Suprapubic skin (tissue), 4 donors: ENCODE results near the gene STK24.
A peak's percentile ranks its signal among the peaks of the same experiment; 100 is the strongest.

Experiments used
- CTCF ChIP-seq, 2 donors: fragments of 200-600 bp in 1 of 2; fragments of 450-650 bp in 1 of 2; sonication (generic) in 1 of 2; IDR thresholded peaks; one replicate each; pipeline ENCODE4 v1.5.1; 2016 to 2019; ENCODE audit warnings: antibody characterized with exemption in 2 of 2, mild to moderate bottlenecking in 1 of 2, moderate library complexity in 1 of 2
- EP300 ChIP-seq: sonication (generic); formaldehyde crosslinking; IDR thresholded peaks from one replicate; pipeline ENCODE4 v1.6.1; 2017; ENCODE audit warnings: antibody characterized with exemption
- POLR2A ChIP-seq, 2 donors: fragments of 450-650 bp; IDR thresholded peaks; one replicate each; pipeline ENCODE4 v1.6.1; 2017; ENCODE audit warnings: antibody characterized with exemption in 2 of 2, mild to moderate bottlenecking in 2 of 2, moderate library complexity in 2 of 2
- POLR2AphosphoS5 ChIP-seq, 3 donors: sonication (generic); formaldehyde crosslinking; IDR thresholded peaks; one replicate each; pipeline ENCODE4 v1.6.1; 2017; ENCODE audit warnings: antibody characterized with exemption in 3 of 3

DNA sequence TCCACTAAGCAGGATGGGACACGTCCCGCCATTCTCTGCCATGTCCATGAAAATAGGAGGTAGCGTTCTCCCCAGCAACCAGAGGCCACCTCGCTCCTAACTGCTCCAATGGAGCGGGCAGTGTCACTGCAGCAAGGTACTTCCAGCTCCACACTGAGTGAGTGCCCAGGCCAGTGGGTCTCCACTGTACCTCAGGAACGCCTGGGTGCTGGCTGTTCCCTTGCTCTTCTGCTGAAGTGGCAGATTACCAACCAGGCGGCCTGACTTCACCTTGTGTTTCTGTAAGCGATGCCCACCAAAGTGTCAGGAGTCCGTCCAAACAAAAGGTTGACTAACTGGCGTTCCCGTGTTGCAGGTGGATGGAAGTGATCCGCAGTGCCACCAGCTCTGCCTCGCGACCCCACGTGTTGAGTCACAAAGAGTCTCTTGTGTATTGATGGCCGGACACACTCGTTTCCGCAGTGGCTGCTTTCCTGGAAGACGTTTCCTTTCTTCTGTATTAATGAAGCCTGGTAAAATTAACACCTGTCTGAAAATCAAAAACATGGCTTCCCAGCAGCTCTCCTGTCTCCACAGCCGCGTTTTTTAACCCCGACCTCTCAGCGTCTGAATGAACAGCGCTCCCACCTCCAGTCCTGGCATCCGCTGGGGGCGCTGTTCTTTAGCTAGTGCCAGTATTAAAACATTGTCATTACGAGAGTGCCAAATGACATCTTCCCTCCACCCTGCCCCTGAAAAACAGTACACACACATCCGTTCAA is 128.8 kb downstream of the STK24 start:
- TF ChIP-seq CTCF (IDR thresholded peaks at IDR 0.05), result peak; percentile 30 to 41
- TF ChIP-seq EP300, result no peak
- TF ChIP-seq POLR2A (IDR thresholded peaks at IDR 0.05), result no peak
- TF ChIP-seq POLR2AphosphoS5 (IDR thresholded peaks at IDR 0.05), result no peak
